ENCODE measurements around the gene EGFL7. TPM values are rescaled to one million over a fixed set of nuclear protein-coding genes. Genes with fewer than 3 reads are reported as not detected.

EGFL7 gene
- total and polyA plus RNA-seq, 2 of the 13 experiments (the other 11 are each of a cell fraction or from before 2014, with no cell fraction given): 0.20 to 5.1 TPM

- TF ChIP-seq PRDM10 (CRISPR knock-in tag; IDR thresholded peaks at IDR 0.05; ENCODE audit: low read depth) (0 out of 2 replicates have a peak, but pooled peaks have one; percentile 25), SAP130 (CRISPR knock-in tag; IDR thresholded peaks at IDR 0.05; ENCODE audit: low read depth) (peak; percentile 69), NR2F6 (IDR thresholded peaks at IDR 0.05) (peak; percentile 92), NR2F6 (CRISPR knock-in tag; IDR thresholded peaks at IDR 0.05) (peak; percentile 97), ESRRA (CRISPR knock-in tag; IDR thresholded peaks at IDR 0.05; ENCODE audit: low read depth) (peak; percentile 91), FOXA3 (CRISPR knock-in tag; IDR thresholded peaks at IDR 0.05) (peak; percentile 51; the same call in 1 of the 2 replicates), KAT8 (CRISPR knock-in tag; IDR thresholded peaks at IDR 0.05) (peak; percentile 27; the same call in 1 of the 2 replicates), ZNF430 (CRISPR knock-in tag; IDR thresholded peaks at IDR 0.05) (peak; percentile 54; the same call in 1 of the 2 replicates), PHF21A (CRISPR knock-in tag; IDR thresholded peaks at IDR 0.05) (peak; percentile 60; the same call in 1 of the 2 replicates), NONO (IDR thresholded peaks at IDR 0.05) (no peak), NONO (CRISPR knock-in tag; conservative IDR thresholded peaks at IDR 0.05) (0 out of 2 replicates have a peak, but pooled peaks have one; percentile 32), ZNF362 (CRISPR knock-in tag; IDR thresholded peaks at IDR 0.05; ENCODE audit: borderline replicate concordance) (no peak), KDM2A (CRISPR knock-in tag; IDR thresholded peaks at IDR 0.05; ENCODE audit: borderline replicate concordance, low read depth) (peak; percentile 45; the same call in 1 of the 2 replicates), EP300 (IDR thresholded peaks at IDR 0.05; ENCODE audit: low read depth in 2 of 2, low read length in 2 of 2) (peak in 1 of 2 experiments; percentile 58; a peak in 2 of 4 replicates), EP300 (CRISPR knock-in tag; IDR thresholded peaks at IDR 0.05; ENCODE audit: borderline replicate concordance) (no peak), TP53 (CRISPR knock-in tag; conservative IDR thresholded peaks at IDR 0.05) (no peak), CENPT (CRISPR knock-in tag; IDR thresholded peaks at IDR 0.05; ENCODE audit: low read depth) (no peak), HOXA3 (CRISPR knock-in tag; IDR thresholded peaks at IDR 0.05) (no peak), ZNF766 (CRISPR knock-in tag; IDR thresholded peaks at IDR 0.05; ENCODE audit: borderline replicate concordance) (no peak), HOMEZ (CRISPR knock-in tag; IDR thresholded peaks at IDR 0.05; ENCODE audit: low read depth) (0 out of 2 replicates have a peak, but pooled peaks have one; percentile 54), ZNF331 (CRISPR knock-in tag; IDR thresholded peaks at IDR 0.05) (peak; percentile 52; the same call in 1 of the 2 replicates)
Measured at GRCh38 chr9:136674786-136675349, 12.2 kb downstream of the EGFL7 start (continued).

All from HepG2 (cell line).